Body of pancreas (tissue), 4 donors: ENCODE results near the gene ASTN1. TPM values are rescaled to one million over a fixed set of nuclear protein-coding genes. Genes with fewer than 3 reads are reported as not detected.

ENCODE experiments used
- ATAC-seq: fragments of 150-250 bp; one replicate; pipeline ENCODE4 v1.9.1; 2016
- DNase-seq, 4 donors: peaks; one replicate each; pipeline ENCODE4 v3.0.0-alpha.2; 2019
- H3K27ac ChIP-seq, 4 donors: fragments of 200-600 bp; sonication (generic); 1 replicate in 3 of 4; 2 replicates in 1 of 4; pipeline versions ENCODE4 v1.5.1 to v1.6.1; 2016 to 2019; ENCODE audit warnings: mild to moderate bottlenecking in 1 of 4, mixed read lengths in 1 of 4, moderate library complexity in 1 of 4
- H3K27me3 ChIP-seq, 2 donors: fragments of 200-600 bp; sonication (generic); one replicate each; pipeline ENCODE4 v1.6.0; 2016; ENCODE audit warnings: mild to moderate bottlenecking in 1 of 2
- H3K36me3 ChIP-seq, 2 donors: fragments of 200-600 bp; sonication (generic); replicated peaks in 1 of 2; 2 replicates each; pipeline ENCODE4 v1.5.1; 2016; ENCODE audit warnings: low read depth in 2 of 2; ENCODE audit not compliant: insufficient read depth in 1 of 2
- H3K4me1 ChIP-seq: fragments of 200-600 bp; sonication (generic); one replicate; pipeline ENCODE4 v1.6.0; 2016
- H3K4me3 ChIP-seq, 2 donors: fragments of 200-600 bp; sonication (generic); 1 replicate in 1 of 2; 2 replicates in 1 of 2; pipeline ENCODE4 v1.5.1; 2016 to 2019
- H3K9me3 ChIP-seq, 3 donors: fragments of 200-600 bp; sonication (generic); 1 replicate in 2 of 3; 2 replicates in 1 of 3; pipeline ENCODE4 v1.5.1; 2016
- CTCF ChIP-seq, 7 experiments: fragments of 450-650 bp in 4 of 7; fragments of 200-600 bp in 3 of 7; sonication (generic) in 3 of 7; IDR thresholded peaks; one replicate each; pipeline ENCODE4 v1.5.1; 2016 to 2019; ENCODE audit warnings: antibody characterized with exemption in 7 of 7
- POLR2A ChIP-seq, 3 donors: fragments of 450-650 bp; IDR thresholded peaks; one replicate each; pipeline ENCODE4 v1.6.1; 2016; ENCODE audit warnings: antibody characterized with exemption in 3 of 3, mild to moderate bottlenecking in 2 of 3
- WGBS, 2 donors: methylation state at CpG; one replicate each; pipeline ENCODE4 v1.1.5; 2017; 5-methylcytosine and 5-hydroxymethylcytosine counted together
- intact Hi-C: fragments of 100-400 bp; cut with DNase I; formaldehyde crosslinking; loops from one replicate; pipeline ENCODE4 v1.15.1; 2023
- total RNA-seq, 2 donors: library from RNA; depleted of rRNA; stranded (reverse); fragments of >200 nt; gene quantifications; one replicate each; pipeline ENCODE4 v1.1.0, GENCODE V29; 2016

ASTN1 gene
- total RNA-seq, 2 donors from 2014 or later, result 0.66 to 0.78 TPM

- Histone ChIP-seq H3K27ac (no peak overlapping the region), H3K36me3 (no peaks in the 10 kb centered on the region), H3K4me1 (no peaks in the 10 kb centered on the region), H3K27me3 (no peaks in the 10 kb centered on the region), H3K4me3 (no peak overlapping the region), H3K9me3 (no peaks in the 10 kb centered on the region)
- DNase-seq (no peak), ATAC-seq (no peak)
- 48 to 53% methylated on average over 2 of the region's 2 CpGs for WGBS, 2 donors
- intact Hi-C loops, result no loop called here
- TF ChIP-seq CTCF (IDR thresholded peaks at IDR 0.05) (no peak), POLR2A (IDR thresholded peaks at IDR 0.05) (no peak)
Observed at GRCh38 chr1:177012342-177012925, 152.1 kb downstream of the ASTN1 start.

GRCh38 chr1:177011508-177011907 lies 153.0 kb downstream of the ASTN1 start:
- no peak for TF ChIP-seq CTCF (IDR thresholded peaks at IDR 0.05)
- TF ChIP-seq POLR2A (IDR thresholded peaks at IDR 0.05), result no peak
- Histone ChIP-seq H3K4me3 (no peak overlapping the region), H3K27ac (no peak overlapping the region), H3K36me3 (no peaks in the 10 kb centered on the region), H3K4me1 (no peaks in the 10 kb centered on the region), H3K27me3 (no peaks in the 10 kb centered on the region), H3K9me3 (no peaks in the 10 kb centered on the region)
- ATAC-seq (no peak), DNase-seq (no peak)
- intact Hi-C loops, result no loop called here
- WGBS, 2 donors, result 70 to 90% methylated on average over 1 of the region's 1 CpG

GRCh38 chr1:177010211-177010825 lies 154.2 kb downstream of the ASTN1 start:
- ATAC-seq (no peak), DNase-seq (no peak)
- Histone ChIP-seq H3K27me3 (no peaks in the 10 kb centered on the region), H3K9me3 (no peaks in the 10 kb centered on the region), H3K4me3 (no peak overlapping the region), H3K4me1 (no peaks in the 10 kb centered on the region), H3K36me3 (no peaks in the 10 kb centered on the region), H3K27ac (no peak overlapping the region)
- no peak for TF ChIP-seq CTCF (IDR thresholded peaks at IDR 0.05)
- no peak for TF ChIP-seq POLR2A (IDR thresholded peaks at IDR 0.05)
- WGBS, 2 donors, result 39% methylated on average over 1 of the region's 1 CpG
- intact Hi-C loops, result no loop called here

- TF ChIP-seq POLR2A (IDR thresholded peaks at IDR 0.05), result no peak
- no peak for TF ChIP-seq CTCF (IDR thresholded peaks at IDR 0.05)
- H3K36me3 ChIP-seq, result no peaks in the 10 kb centered on the region
- H3K27me3 ChIP-seq, result no peaks in the 10 kb centered on the region
- no peaks in the 10 kb centered on the region for H3K9me3 ChIP-seq
- intact Hi-C loops, result no loop called here
- ATAC-seq, result no peak
- WGBS, 2 donors, result 60 to 63% methylated on average over 3 of the region's 3 CpGs
- no peak overlapping the region for H3K27ac ChIP-seq
- DNase-seq, result no peak
- H3K4me3 ChIP-seq, result no peak overlapping the region
- no peaks in the 10 kb centered on the region for H3K4me1 ChIP-seq
Observed at GRCh38 chr1:177008653-177009052, 155.9 kb downstream of the ASTN1 start.
